MM.1S (cell line): ENCODE results near the gene P2RY6.

Source experiments
- EZH2 ChIP-seq: fragments of 300-600 bp; sonication (generic); optimal IDR thresholded peaks from 2 replicates; pipeline ENCODE3; 2017; ENCODE audit warnings: low read depth, mild to moderate bottlenecking, antibody characterized with exemption, low read length, mixed read lengths
- EZH2phosphoT487 ChIP-seq: fragments of 300-600 bp; sonication (generic); IDR thresholded peaks from 2 replicates; pipeline ENCODE4 v1.6.1; 2018; ENCODE audit warnings: antibody characterized with exemption, low read length

DNA sequence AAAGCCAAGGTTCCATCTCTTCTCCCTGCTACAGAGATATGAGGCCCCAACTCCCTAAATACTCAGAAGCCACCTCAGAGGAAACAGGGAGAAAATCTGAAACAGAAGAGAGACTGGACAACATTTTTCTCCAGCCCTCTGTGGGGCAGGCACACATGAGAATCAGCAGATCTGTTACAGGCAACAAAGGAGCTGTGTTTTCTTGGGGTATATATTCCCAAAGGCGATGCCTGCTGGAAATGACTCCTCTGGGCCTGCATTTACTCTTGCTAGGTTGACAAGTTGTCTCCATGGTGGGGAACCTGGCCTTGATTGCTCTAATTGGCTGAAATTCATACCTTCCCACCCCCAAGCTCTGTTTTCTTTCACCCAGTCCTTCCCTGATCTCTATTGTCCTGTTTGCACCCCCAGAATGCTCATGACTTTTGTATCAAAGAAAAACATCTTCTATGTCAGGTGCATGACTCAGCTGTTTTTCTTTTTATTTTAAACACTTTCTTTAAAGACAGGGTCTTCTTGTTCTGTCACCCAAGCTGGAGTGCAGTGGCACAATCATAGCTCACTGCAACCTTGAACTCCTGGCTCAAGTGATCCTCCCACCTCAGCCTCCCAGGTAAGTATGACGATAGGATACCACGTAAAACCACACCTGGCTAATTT lies 23.5 kb upstream of the P2RY6 start:
- TF ChIP-seq EZH2phosphoT487, result no peak
- TF ChIP-seq EZH2, result no peak
